ENCODE data around the gene ASTN2.

Gene ASTN2

GRCh38 chr9:116585204-116585603 lies 829.7 kb downstream of the ASTN2 start:
- no peak for DNase-seq

GRCh38 chr9:116580853-116581252 lies 834.0 kb downstream of the ASTN2 start:
- no peak for DNase-seq

- DNase-seq: no peak
Observed at GRCh38 chr9:116576386-116576785, 838.5 kb downstream of the ASTN2 start.

GRCh38 chr9:116574027-116574679 lies 840.7 kb downstream of the ASTN2 start:
- no peak for DNase-seq

GRCh38 chr9:116572095-116572748 lies 842.6 kb downstream of the ASTN2 start:
- no peak for DNase-seq

GRCh38 chr9:116569111-116569510 lies 845.7 kb downstream of the ASTN2 start:
- DNase-seq: no peak

- DNase-seq: no peak
Observed at GRCh38 chr9:116566677-116567488, 848.0 kb downstream of the ASTN2 start.

GRCh38 chr9:116565986-116566385 lies 848.9 kb downstream of the ASTN2 start:
- DNase-seq: no peak

- DNase-seq: no peak
Observed at GRCh38 chr9:116564266-116564793, 850.5 kb downstream of the ASTN2 start.

- no peak for DNase-seq
Observed at GRCh38 chr9:116558818-116559540, 855.9 kb downstream of the ASTN2 start.

- no peak for DNase-seq
Observed at GRCh38 chr9:116558035-116558434, 856.8 kb downstream of the ASTN2 start.

- no peak for DNase-seq
Observed at GRCh38 chr9:116555556-116556155, 859.2 kb downstream of the ASTN2 start.

GRCh38 chr9:116555119-116555518 lies 859.7 kb downstream of the ASTN2 start:
- no peak for DNase-seq

GRCh38 chr9:116550696-116551436 lies 864.0 kb downstream of the ASTN2 start:
- no peak for DNase-seq

- no peak for DNase-seq
Observed at GRCh38 chr9:116549786-116550660, 864.8 kb downstream of the ASTN2 start.

- no peak for DNase-seq
Observed at GRCh38 chr9:116549061-116549664, 865.7 kb downstream of the ASTN2 start.

GRCh38 chr9:116547729-116548426 lies 867.0 kb downstream of the ASTN2 start:
- DNase-seq: no peak

- DNase-seq: no peak
Observed at GRCh38 chr9:116546711-116547581, 867.9 kb downstream of the ASTN2 start.

All from activated gamma-delta T cell (primary cell).